GM12801 (cell line): ENCODE measurements around the gene POLN.

Experiments used
- CTCF ChIP-seq: IDR thresholded peaks from one replicate; pipeline ENCODE4 v1.5.1; 2011; ENCODE audit warnings: control low read depth; ENCODE audit not compliant: insufficient read length; ENCODE audit errors: extremely low read depth

Gene POLN

GRCh38 chr4:2047031-2047660, 194.8 kb downstream of the POLN start:
- TF ChIP-seq CTCF, result no peak

GRCh38 chr4:2046031-2046961, 195.6 kb downstream of the POLN start:
- no peak for TF ChIP-seq CTCF

GRCh38 chr4:2045518-2045951, 196.4 kb downstream of the POLN start:
- TF ChIP-seq CTCF, result no peak

- no peak for TF ChIP-seq CTCF
Measured at GRCh38 chr4:2044542-2045517, 197.1 kb downstream of the POLN start.

GRCh38 chr4:2044119-2044485, 197.8 kb downstream of the POLN start:
- TF ChIP-seq CTCF, result no peak

GRCh38 chr4:2043396-2044118, 198.4 kb downstream of the POLN start:
- no peak for TF ChIP-seq CTCF
